Neuron (in vitro differentiated cells): ENCODE results near the gene ZCCHC14.

ENCODE experiments used
- H2AFZ ChIP-seq: one replicate; pipeline ENCODE4 v1.6.1; 2013; ENCODE audit warnings: low read depth, mild to moderate bottlenecking, inconsistent platforms, low read length, moderate library complexity
- H3K27me3 ChIP-seq: one replicate; pipeline ENCODE4 v1.6.1; 2013; ENCODE audit warnings: low read length; ENCODE audit not compliant: insufficient read depth
- H3K36me3 ChIP-seq: one replicate; pipeline ENCODE4 v1.6.1; 2013; ENCODE audit warnings: low read length; ENCODE audit not compliant: insufficient read depth
- H3K4me1 ChIP-seq: one replicate; pipeline ENCODE4 v1.6.1; 2013; ENCODE audit warnings: low read length; ENCODE audit not compliant: insufficient read depth
- H3K4me3 ChIP-seq: 2 replicates; pipeline ENCODE4 v1.5.1; 2013; ENCODE audit warnings: mild to moderate bottlenecking, low read length, moderate library complexity
- H3K9me3 ChIP-seq: one replicate; pipeline ENCODE4 v1.6.1; 2013; ENCODE audit warnings: low read length

Gene ZCCHC14

GRCh38 chr16:87472935-87473334 is 19.9 kb downstream of the ZCCHC14 start:
- H3K4me3 ChIP-seq, result no peak overlapping the region
- peaks cover 5% of the 10 kb centered on the region for H3K36me3 ChIP-seq
- no peaks in the 10 kb centered on the region for H3K27me3 ChIP-seq
- H3K4me1 ChIP-seq, result no peaks in the 10 kb centered on the region
- no peak overlapping the region for H2AFZ ChIP-seq
- H3K9me3 ChIP-seq, result no peaks in the 10 kb centered on the region

DNA sequence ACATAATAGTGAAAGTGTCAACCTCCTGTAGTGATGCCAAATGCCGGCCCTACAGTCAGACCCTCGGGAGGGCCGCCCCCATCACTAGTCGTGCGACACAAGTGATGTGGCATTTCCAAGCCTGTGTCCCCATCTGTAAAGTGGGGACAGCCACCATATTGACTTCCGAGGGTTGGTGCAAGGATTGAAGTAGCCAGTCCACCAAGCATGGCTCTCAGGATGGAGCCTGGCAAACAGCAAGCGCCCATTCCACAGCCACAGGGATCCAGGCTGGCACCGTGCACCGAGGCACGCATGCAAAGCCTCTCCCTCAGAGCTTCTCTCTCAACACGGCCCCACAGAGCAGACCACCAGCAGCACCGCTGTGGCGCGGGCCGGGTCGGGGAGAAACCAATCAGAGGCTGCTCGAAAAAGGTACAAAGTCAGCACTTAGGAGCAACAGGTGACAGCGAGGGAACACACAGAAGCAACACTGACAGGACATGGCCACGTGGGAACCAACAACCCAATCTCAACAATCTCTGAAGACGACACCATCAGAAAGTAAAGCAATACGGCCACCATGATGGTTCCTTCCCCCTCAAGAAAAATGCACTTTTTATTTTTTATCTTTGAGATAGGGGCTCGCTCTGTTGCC is 20.6 kb downstream of the ZCCHC14 start:
- Histone ChIP-seq H3K4me1 (no peaks in the 10 kb centered on the region), H3K36me3 (peaks cover 5% of the 10 kb centered on the region), H3K4me3 (no peak overlapping the region), H2AFZ (no peak overlapping the region), H3K9me3 (no peaks in the 10 kb centered on the region), H3K27me3 (no peaks in the 10 kb centered on the region)

- H3K4me3 ChIP-seq, result no peak overlapping the region
- peaks cover 3% of the 10 kb centered on the region for H3K4me1 ChIP-seq
- H2AFZ ChIP-seq, result no peak overlapping the region
- peaks cover 5% of the 10 kb centered on the region for H3K36me3 ChIP-seq
- no peaks in the 10 kb centered on the region for H3K9me3 ChIP-seq
- no peaks in the 10 kb centered on the region for H3K27me3 ChIP-seq
These were observed 21.3 kb downstream of the ZCCHC14 start for GRCh38 chr16:87471278-87472141.

GRCh38 chr16:87470332-87470731 is 22.5 kb downstream of the ZCCHC14 start:
- Histone ChIP-seq H3K9me3 (no peaks in the 10 kb centered on the region), H2AFZ (no peak overlapping the region), H3K27me3 (no peaks in the 10 kb centered on the region), H3K4me3 (no peak overlapping the region), H3K4me1 (peaks cover 15% of the 10 kb centered on the region), H3K36me3 (peaks cover 5% of the 10 kb centered on the region)

DNA sequence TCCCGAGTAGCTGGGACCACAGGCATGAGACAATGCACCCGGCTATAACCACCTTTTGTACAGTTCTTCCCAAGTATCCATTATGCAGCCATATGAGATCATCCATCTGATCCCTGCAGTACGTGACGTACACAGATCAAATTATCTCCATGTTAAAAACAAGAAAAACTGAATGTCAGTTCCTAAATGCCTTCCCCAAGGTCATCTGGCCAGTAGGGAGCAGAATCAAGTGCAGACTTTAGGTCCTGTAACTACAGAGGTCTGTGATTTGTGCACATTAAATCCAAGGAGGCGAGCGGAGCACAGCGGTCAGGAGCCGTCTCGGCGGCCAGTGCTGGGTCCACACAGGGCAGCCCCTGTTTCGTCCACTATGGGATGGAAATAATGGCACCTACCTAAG is 23.7 kb downstream of the ZCCHC14 start:
- Histone ChIP-seq H3K27me3 (no peaks in the 10 kb centered on the region), H3K4me3 (no peak overlapping the region), H3K9me3 (no peaks in the 10 kb centered on the region), H3K4me1 (peaks cover 26% of the 10 kb centered on the region), H2AFZ (no peak overlapping the region), H3K36me3 (no peaks in the 10 kb centered on the region)

GRCh38 chr16:87468550-87468949 is 24.3 kb downstream of the ZCCHC14 start:
- H3K9me3 ChIP-seq, result no peaks in the 10 kb centered on the region
- no peaks in the 10 kb centered on the region for H3K27me3 ChIP-seq
- H2AFZ ChIP-seq, result no peak overlapping the region
- peaks cover 28% of the 10 kb centered on the region for H3K4me1 ChIP-seq
- H3K36me3 ChIP-seq, result no peaks in the 10 kb centered on the region
- no peak overlapping the region for H3K4me3 ChIP-seq

- no peaks in the 10 kb centered on the region for H3K27me3 ChIP-seq
- peaks cover 28% of the 10 kb centered on the region for H3K4me1 ChIP-seq
- no peak overlapping the region for H2AFZ ChIP-seq
- H3K36me3 ChIP-seq, result no peaks in the 10 kb centered on the region
- no peaks in the 10 kb centered on the region for H3K9me3 ChIP-seq
- H3K4me3 ChIP-seq, result no peak overlapping the region
These were observed 25.8 kb downstream of the ZCCHC14 start for GRCh38 chr16:87466975-87467501.

DNA sequence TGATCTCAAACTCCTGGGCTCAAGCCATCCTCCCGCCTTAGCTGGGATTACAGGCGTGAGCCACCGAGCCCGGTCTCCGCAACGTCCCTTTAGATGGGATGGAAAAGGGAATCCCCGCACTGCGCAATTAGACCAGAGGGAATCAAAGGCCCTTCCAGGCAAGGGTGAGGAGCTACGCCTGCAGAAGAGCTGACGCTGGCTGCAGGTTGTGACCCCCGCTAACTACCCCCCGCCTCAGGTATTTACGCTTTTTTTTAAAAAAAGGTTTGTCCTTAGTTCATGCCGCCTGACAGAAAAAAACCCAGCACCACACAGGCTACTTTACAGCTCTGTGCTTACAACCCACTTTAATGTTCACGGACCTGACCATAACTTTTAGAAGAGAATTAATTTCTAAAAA is 26.9 kb downstream of the ZCCHC14 start:
- Histone ChIP-seq H3K27me3 (no peaks in the 10 kb centered on the region), H3K4me3 (no peak overlapping the region), H3K9me3 (no peaks in the 10 kb centered on the region), H3K4me1 (peaks cover 28% of the 10 kb centered on the region), H2AFZ (no peak overlapping the region), H3K36me3 (peaks cover 2% of the 10 kb centered on the region)

GRCh38 chr16:87465306-87465705 is 27.5 kb downstream of the ZCCHC14 start:
- Histone ChIP-seq H3K4me1 (peaks cover 28% of the 10 kb centered on the region), H3K27me3 (no peaks in the 10 kb centered on the region), H2AFZ (no peak overlapping the region), H3K4me3 (no peak overlapping the region), H3K9me3 (no peaks in the 10 kb centered on the region), H3K36me3 (peaks cover 4% of the 10 kb centered on the region)

- Histone ChIP-seq H3K4me3 (no peak overlapping the region), H3K9me3 (no peaks in the 10 kb centered on the region), H3K27me3 (no peaks in the 10 kb centered on the region), H2AFZ (no peak overlapping the region), H3K36me3 (peaks cover 4% of the 10 kb centered on the region), H3K4me1 (peaks cover 28% of the 10 kb centered on the region)
These were observed 28.0 kb downstream of the ZCCHC14 start for GRCh38 chr16:87464691-87465300.

- Histone ChIP-seq H3K27me3 (no peaks in the 10 kb centered on the region), H3K4me1 (peaks cover 28% of the 10 kb centered on the region), H2AFZ (no peak overlapping the region), H3K9me3 (no peaks in the 10 kb centered on the region), H3K36me3 (peaks cover 6% of the 10 kb centered on the region), H3K4me3 (no peak overlapping the region)
These were observed 28.8 kb downstream of the ZCCHC14 start for GRCh38 chr16:87463722-87464690.

DNA sequence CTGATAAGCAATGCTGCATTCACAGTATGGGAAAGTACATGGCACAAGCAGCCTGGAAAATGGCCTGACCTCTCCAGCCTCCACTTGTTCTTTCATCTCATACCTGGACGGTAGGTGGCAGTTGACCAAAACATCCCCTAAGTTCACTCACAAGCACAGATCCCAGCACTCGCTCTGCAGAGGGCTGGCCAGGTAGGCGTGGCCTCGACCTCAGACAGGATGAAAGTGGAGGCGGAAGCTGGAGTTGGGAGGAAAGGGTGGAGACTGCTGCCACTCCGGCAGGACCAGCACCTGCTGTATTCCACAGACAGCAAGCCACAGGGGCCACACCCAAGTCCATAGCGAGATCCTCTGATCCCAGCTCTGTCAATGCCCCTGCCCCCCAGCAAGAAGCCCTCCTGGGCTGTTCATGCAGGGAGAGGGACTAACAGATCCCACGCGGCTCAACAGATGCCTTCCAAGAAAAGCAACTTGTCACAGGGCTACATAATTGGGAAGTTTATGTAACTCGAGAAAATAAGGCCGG is 31.3 kb downstream of the ZCCHC14 start:
- H3K9me3 ChIP-seq, result no peaks in the 10 kb centered on the region
- H3K27me3 ChIP-seq, result no peaks in the 10 kb centered on the region
- H3K4me3 ChIP-seq, result no peak overlapping the region
- no peak overlapping the region for H2AFZ ChIP-seq
- H3K4me1 ChIP-seq, result peaks cover 25% of the 10 kb centered on the region
- peaks cover 28% of the 10 kb centered on the region for H3K36me3 ChIP-seq
